CD4-positive, CD25-positive, alpha-beta regulatory T cell (primary cell): Measurements from ENCODE around the gene SELPLG. TPM values are rescaled to one million over a fixed set of nuclear protein-coding genes. Genes with fewer than 3 reads are reported as not detected.

ENCODE experiments used
- ATAC-seq, 2 donors: fragments of 150-1000 bp; cut with Tn5 transposase; one replicate each; pipeline ENCODE4 v1.10.0; 2021; ENCODE audit warnings: low read depth in 2 of 2, moderate number of reproducible peaks in 2 of 2, moderate library complexity in 1 of 2
- DNase-seq, 3 donors: peaks; one replicate each; pipeline versions ENCODE4 v3.0.0 to v3.0.0-alpha.2; 2012 to 2022; ENCODE audit warnings: mixed read lengths in 1 of 3
- H3K27ac ChIP-seq: one replicate; pipeline ENCODE4 v1.7.0; 2013; ENCODE audit warnings: mild to moderate bottlenecking, low read length; ENCODE audit not compliant: insufficient read depth, poor library complexity, severe bottlenecking
- H3K27me3 ChIP-seq: one replicate; pipeline ENCODE4 v1.7.0; 2013; ENCODE audit warnings: low read length; ENCODE audit not compliant: control insufficient read depth, insufficient read depth
- H3K36me3 ChIP-seq: one replicate; pipeline ENCODE4 v1.7.0; 2013; ENCODE audit warnings: mild to moderate bottlenecking, low read length, moderate library complexity; ENCODE audit not compliant: control insufficient read depth, insufficient read depth
- H3K4me1 ChIP-seq: 2 replicates; pipeline ENCODE4 v1.7.0; 2013; ENCODE audit warnings: mild to moderate bottlenecking, low read length; ENCODE audit not compliant: insufficient read depth, control insufficient read depth, poor library complexity, severe bottlenecking
- H3K4me3 ChIP-seq: one replicate; pipeline ENCODE4 v1.7.0; 2013; ENCODE audit warnings: low read depth, mild to moderate bottlenecking, low read length, moderate library complexity
- H3K9me3 ChIP-seq, 2 experiments: 1 replicate in 1 of 2; 2 replicates in 1 of 2; pipeline ENCODE4 v1.7.0; 2013; ENCODE audit warnings: low read length in 2 of 2, mild to moderate bottlenecking in 1 of 2, moderate library complexity in 1 of 2; ENCODE audit not compliant: control insufficient read depth in 2 of 2
- H3K27ac Mint-ChIP-seq, 3 donors: one replicate each; pipeline ENCODE4 v1.8.0; 2020 to 2022; ENCODE audit warnings: mild to moderate bottlenecking in 3 of 3, mixed read lengths in 3 of 3, moderate library complexity in 2 of 3
- H3K27me3 Mint-ChIP-seq: one replicate; pipeline ENCODE4 v1.8.0; 2022; ENCODE audit warnings: mild to moderate bottlenecking, mixed read lengths
- H3K36me3 Mint-ChIP-seq: one replicate; pipeline ENCODE4 v1.8.0; 2020; ENCODE audit warnings: mixed read lengths
- H3K4me1 Mint-ChIP-seq, 4 donors: one replicate each; pipeline ENCODE4 v1.8.0; 2020 to 2022; ENCODE audit warnings: mixed read lengths in 4 of 4, mild to moderate bottlenecking in 1 of 4
- H3K4me3 Mint-ChIP-seq, 4 donors: one replicate each; pipeline ENCODE4 v1.8.0; 2020 to 2022; ENCODE audit warnings: mild to moderate bottlenecking in 4 of 4, mixed read lengths in 4 of 4, moderate library complexity in 3 of 4
- H3K9me3 Mint-ChIP-seq, 7 donors: one replicate each; pipeline ENCODE4 v1.8.0; 2020 to 2022; ENCODE audit warnings: mixed read lengths in 7 of 7, mild to moderate bottlenecking in 3 of 7, moderate library complexity in 2 of 7
- polyA plus RNA-seq, 4 donors: library from polyadenylated mRNA; unstranded; fragments of 300-500 nt; fragmentation: Illumina TruSeq; gene quantifications; one replicate each; pipeline ENCODE4 v1.2.3, GENCODE V29; 2021
- total RNA-seq: library from RNA; stranded (reverse); gene quantifications from one replicate; pipeline ENCODE4 v1.2.3, GENCODE V29; 2022

Gene SELPLG, protein sequence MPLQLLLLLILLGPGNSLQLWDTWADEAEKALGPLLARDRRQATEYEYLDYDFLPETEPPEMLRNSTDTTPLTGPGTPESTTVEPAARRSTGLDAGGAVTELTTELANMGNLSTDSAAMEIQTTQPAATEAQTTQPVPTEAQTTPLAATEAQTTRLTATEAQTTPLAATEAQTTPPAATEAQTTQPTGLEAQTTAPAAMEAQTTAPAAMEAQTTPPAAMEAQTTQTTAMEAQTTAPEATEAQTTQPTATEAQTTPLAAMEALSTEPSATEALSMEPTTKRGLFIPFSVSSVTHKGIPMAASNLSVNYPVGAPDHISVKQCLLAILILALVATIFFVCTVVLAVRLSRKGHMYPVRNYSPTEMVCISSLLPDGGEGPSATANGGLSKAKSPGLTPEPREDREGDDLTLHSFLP
- total RNA-seq (218 TPM), polyA plus RNA-seq (100 to 1,000 TPM; 722 to 844 (median 818) TPM)

DNA sequence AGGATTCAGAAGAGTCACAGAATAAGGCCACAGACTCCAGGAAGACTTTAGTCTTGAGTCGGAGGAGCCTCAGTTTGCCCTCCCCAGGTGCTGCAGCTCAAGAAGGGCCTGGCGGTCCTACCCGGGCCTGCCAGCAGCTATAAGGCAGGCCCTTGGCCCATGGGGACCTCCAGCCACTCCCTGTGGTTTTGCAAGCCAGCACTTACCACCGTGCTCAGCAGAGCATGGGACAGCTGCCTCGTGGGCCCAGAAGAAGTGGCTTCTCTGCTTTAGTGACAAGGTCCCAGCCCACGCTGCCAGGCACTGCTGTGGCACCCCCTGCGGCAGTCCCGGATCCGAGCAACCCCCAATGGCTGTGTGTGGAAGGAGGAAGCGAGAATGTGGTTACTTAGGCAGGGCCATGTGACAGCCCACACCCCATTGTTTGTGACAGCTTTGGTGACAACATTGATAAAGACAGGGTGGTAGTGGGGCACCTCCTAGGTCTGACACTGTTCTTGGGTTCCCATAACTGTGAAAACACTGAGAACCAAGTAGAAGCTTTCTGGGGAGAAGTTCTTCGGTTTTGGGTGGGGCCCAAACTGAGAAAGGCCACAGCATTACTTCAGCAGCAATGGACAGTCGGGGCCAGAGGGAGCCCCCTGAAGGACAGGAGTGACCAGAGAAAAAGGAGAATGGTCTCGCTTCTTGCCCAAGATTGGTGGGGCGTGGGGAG lies at the start of gene SELPLG:
TSS of gene SELPLG (minus strand) at position 361 of the 715 bp plus-strand sequence. CDS start 9,587 bp downstream, outside the sequence.
- peak; percentile 77 to 98 (median 94) for DNase-seq
- H3K27me3 Mint-ChIP-seq, result peaks cover 8% of the 10 kb centered on the region
- peak within 1 kb of the TSS; percentile 99 to 100 (median 99) for H3K27ac Mint-ChIP-seq

DNA sequence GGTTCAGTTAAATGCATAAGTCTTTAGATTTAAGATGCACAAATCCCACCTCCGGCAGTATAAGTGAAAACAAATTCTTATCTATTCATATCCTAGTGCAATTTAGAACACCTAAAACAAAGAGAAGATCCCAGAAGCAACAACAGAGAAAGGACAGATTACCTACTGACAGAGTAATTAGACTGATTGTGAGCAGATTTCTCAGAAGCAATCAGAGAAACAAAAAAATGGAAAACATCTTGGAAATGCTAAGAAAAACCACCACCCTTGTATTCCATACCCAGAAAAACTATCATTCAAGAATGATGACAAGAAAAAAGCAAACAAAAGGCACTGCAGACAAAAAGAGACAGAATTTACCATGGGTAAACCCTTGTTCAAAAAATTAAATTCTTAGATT lies 47.6 kb upstream of the SELPLG start:
- ATAC-seq, result no peak
- H3K9me3 ChIP-seq, result no peaks in the 10 kb centered on the region
- H3K4me1 ChIP-seq, result peaks cover 9% of the 10 kb centered on the region
- Mint-ChIP-seq H3K4me1 (peaks cover 5 to 16% (median 11%) of the 10 kb centered on the region in 4 donors), H3K4me3 (no peak overlapping the region), H3K36me3 (peaks cover 6% of the 10 kb centered on the region), H3K9me3 (no peaks in the 10 kb centered on the region), H3K27me3 (no peaks in the 10 kb centered on the region), H3K27ac (no peak overlapping the region)
- no peaks in the 10 kb centered on the region for H3K36me3 ChIP-seq
- peak in 1 of 3 donors; percentile 28 for DNase-seq
- no peak overlapping the region for H3K4me3 ChIP-seq
- H3K27ac ChIP-seq, result no peak overlapping the region
- H3K27me3 ChIP-seq, result no peaks in the 10 kb centered on the region

More for the DNA sequence above, at the start of gene SELPLG:
- peak; percentile 82 to 84 for ATAC-seq
- peaks cover 0 to 2% (median 0%) of the 10 kb centered on the region in 7 donors for H3K9me3 Mint-ChIP-seq
- peak within 1 kb of the TSS; percentile 95 for H3K27ac ChIP-seq
- H3K4me3 ChIP-seq, result peak within 1 kb of the TSS; percentile 99
- H3K9me3 ChIP-seq, result no peaks in the 10 kb centered on the region
- peaks cover 11 to 72% (median 46%) of the 10 kb centered on the region in 4 donors for H3K4me1 Mint-ChIP-seq
- peak within 1 kb of the TSS; percentile 98 to 100 (median 99) for H3K4me3 Mint-ChIP-seq
- peaks cover 72% of the 10 kb centered on the region for H3K4me1 ChIP-seq
- no peaks in the 10 kb centered on the region for H3K27me3 ChIP-seq
- peaks cover 20% of the 10 kb centered on the region for H3K36me3 Mint-ChIP-seq
- peaks cover 10% of the 10 kb centered on the region for H3K36me3 ChIP-seq

DNA sequence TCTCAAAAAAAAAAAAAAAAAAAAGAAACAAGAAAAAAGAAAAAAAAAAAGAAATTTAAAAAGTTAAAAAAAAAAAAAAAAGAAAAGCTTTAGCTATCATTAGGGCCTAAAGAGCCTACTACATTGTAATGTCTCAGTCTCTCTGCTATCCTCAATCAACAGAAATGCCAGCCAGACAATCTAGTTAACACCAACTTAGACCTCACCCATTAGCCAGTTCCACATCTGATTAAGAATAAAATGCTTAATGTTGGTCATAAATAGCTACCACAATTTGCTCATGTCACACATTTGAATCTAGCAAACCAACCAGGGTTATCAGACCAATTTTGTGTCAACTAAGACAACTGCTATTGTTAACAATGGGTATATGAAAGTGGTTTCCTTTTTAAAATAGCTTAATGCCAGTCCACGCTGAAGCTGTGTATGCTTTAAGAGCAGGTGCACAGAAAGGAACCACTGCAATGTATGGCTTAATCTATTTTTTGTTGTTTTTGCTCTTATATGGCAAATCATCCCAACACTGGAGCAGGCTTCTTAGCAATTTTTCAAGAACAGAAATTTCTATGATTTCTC lies 45.5 kb upstream of the SELPLG start:
- DNase-seq (peak in 1 of 3 donors; percentile 10), ATAC-seq (no peak)
- Mint-ChIP-seq H3K27me3 (no peaks in the 10 kb centered on the region), H3K27ac (no peak overlapping the region), H3K9me3 (peaks cover 0 to 2% (median 0%) of the 10 kb centered on the region in 7 donors), H3K4me1 (peaks cover 0 to 6% (median 1%) of the 10 kb centered on the region in 4 donors), H3K36me3 (peaks cover 17% of the 10 kb centered on the region), H3K4me3 (no peak overlapping the region)
- H3K27me3 ChIP-seq, result no peaks in the 10 kb centered on the region
- H3K4me3 ChIP-seq, result no peak overlapping the region
- H3K27ac ChIP-seq, result no peak overlapping the region
- no peaks in the 10 kb centered on the region for H3K4me1 ChIP-seq
- H3K36me3 ChIP-seq, result no peaks in the 10 kb centered on the region
- H3K9me3 ChIP-seq, result no peaks in the 10 kb centered on the region

DNA sequence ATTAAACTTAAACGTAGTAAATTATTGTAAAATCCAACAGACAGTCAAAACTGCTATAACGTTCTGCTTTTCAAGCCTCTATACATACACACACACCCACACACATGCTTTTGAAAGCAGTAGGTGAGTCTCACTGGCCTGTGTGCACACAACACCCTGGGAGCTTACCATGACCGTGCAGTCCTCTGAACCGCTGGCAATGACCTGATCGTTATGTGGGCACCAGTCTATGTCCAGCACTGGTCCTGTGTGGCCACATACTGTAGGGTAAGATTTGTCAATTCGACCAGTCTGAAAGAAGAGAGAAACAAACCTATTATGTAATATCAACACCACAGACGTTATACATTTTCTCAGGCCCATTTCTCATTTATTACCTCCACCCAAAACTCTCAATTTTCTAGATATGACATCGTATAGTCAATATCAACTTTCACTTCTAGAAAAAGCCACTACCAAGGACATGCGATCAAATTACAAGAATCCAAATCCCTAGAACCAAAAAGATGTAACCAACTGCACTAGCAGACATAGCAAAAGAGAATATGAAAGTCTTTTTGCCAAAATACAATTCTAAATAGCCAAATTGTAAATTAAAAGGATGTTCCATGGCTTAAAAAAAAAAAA lies 44.5 kb upstream of the SELPLG start:
- no peak overlapping the region for H3K27ac Mint-ChIP-seq

DNA sequence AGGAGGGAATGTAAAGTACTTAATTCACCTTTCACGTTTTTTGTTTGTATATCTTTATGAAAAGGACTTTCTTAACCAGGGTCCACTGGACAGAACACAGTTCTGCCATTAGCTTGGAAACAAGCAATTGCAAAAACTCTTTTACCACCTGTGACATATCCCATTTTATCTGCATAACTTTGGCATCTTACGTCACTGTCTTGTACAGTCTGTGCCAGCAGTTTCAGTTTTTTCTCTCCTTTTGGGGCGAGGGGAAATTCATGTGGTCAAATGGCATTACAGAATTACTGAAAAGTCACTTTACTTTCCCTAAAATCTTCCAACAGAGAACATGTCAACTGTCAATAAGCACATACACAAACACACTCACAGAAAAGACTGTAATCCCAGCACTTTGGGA lies 43.7 kb upstream of the SELPLG start:
- H3K27me3 ChIP-seq, result no peaks in the 10 kb centered on the region
- no peak for DNase-seq
- H3K4me3 ChIP-seq, result no peak overlapping the region
- peaks cover 0 to 2% (median 0%) of the 10 kb centered on the region in 7 donors for H3K9me3 Mint-ChIP-seq
- H3K4me1 Mint-ChIP-seq, result peaks cover 0 to 6% (median 1%) of the 10 kb centered on the region in 4 donors
- no peaks in the 10 kb centered on the region for H3K9me3 ChIP-seq
- H3K4me3 Mint-ChIP-seq, result no peak overlapping the region
- no peak for ATAC-seq
- no peaks in the 10 kb centered on the region for H3K27me3 Mint-ChIP-seq
- no peaks in the 10 kb centered on the region for H3K4me1 ChIP-seq
- H3K36me3 ChIP-seq, result no peaks in the 10 kb centered on the region
- H3K27ac ChIP-seq, result no peak overlapping the region
- peaks cover 20% of the 10 kb centered on the region for H3K36me3 Mint-ChIP-seq
- no peak overlapping the region for H3K27ac Mint-ChIP-seq

More for the DNA sequence above, 44.5 kb upstream of the SELPLG start:
- DNase-seq (peak in 1 of 3 donors; percentile 60), ATAC-seq (no peak)
- Mint-ChIP-seq H3K27me3 (no peaks in the 10 kb centered on the region), H3K4me3 (no peak overlapping the region), H3K9me3 (peaks cover 0 to 2% (median 0%) of the 10 kb centered on the region in 7 donors), H3K4me1 (peaks cover 0 to 6% (median 1%) of the 10 kb centered on the region in 4 donors), H3K36me3 (peaks cover 20% of the 10 kb centered on the region)
- Histone ChIP-seq H3K4me3 (no peak overlapping the region), H3K9me3 (no peaks in the 10 kb centered on the region), H3K27me3 (no peaks in the 10 kb centered on the region), H3K27ac (no peak overlapping the region), H3K4me1 (no peaks in the 10 kb centered on the region), H3K36me3 (no peaks in the 10 kb centered on the region)

DNA sequence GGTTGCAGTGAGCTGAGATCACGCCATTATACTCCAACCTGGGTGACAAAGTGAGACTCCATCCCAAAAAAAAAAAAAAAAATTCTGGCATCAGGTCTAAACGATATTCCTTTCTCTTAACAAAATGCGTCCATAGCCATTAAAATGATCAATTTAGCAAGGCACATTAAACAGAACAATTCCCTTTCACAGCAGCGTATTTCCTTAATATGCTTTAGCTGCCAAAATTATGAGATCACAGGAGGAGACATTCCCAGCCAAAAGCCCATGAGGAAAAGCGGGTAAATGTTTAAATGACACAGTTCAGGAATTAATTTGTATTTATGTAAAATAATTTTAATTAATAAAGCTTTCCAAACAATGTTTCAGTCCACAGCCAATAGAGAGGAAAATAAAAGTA lies 43.0 kb upstream of the SELPLG start:
- DNase-seq, result no peak
- no peak overlapping the region for H3K4me3 ChIP-seq
- H3K36me3 Mint-ChIP-seq, result peaks cover 20% of the 10 kb centered on the region
- peaks cover 0 to 2% (median 0%) of the 10 kb centered on the region in 7 donors for H3K9me3 Mint-ChIP-seq
- no peak overlapping the region for H3K4me3 Mint-ChIP-seq
- H3K27ac ChIP-seq, result no peak overlapping the region
- no peaks in the 10 kb centered on the region for H3K27me3 ChIP-seq
- no peaks in the 10 kb centered on the region for H3K36me3 ChIP-seq
- H3K27me3 Mint-ChIP-seq, result no peaks in the 10 kb centered on the region
- H3K9me3 ChIP-seq, result no peaks in the 10 kb centered on the region
- H3K4me1 ChIP-seq, result no peaks in the 10 kb centered on the region
- ATAC-seq, result no peak
- peaks cover 0 to 6% (median 1%) of the 10 kb centered on the region in 4 donors for H3K4me1 Mint-ChIP-seq
- H3K27ac Mint-ChIP-seq, result no peak overlapping the region

DNA sequence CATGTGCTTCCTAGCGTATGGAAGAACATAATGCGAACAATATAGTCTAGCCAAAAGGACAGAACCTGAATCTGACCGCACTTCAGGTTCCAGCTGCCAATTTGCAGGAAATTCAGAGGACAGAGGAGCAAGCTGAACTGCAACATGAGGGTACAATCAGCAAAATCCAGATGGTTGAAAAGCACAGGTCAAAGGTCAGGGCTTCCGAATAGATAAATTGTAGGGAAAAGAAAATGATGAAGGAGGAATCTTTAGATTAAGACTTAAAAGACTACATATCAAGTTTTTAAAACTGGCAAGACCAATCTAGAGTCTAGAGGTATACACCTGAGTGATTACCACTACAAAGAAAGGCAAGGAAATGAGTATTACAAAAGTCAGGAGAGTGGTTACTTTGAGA lies 42.1 kb upstream of the SELPLG start:
- no peaks in the 10 kb centered on the region for H3K36me3 ChIP-seq
- no peak overlapping the region for H3K4me3 ChIP-seq
- DNase-seq (no peak), ATAC-seq (no peak)
- H3K27ac ChIP-seq, result no peak overlapping the region
- no peak overlapping the region for H3K4me3 Mint-ChIP-seq
- H3K36me3 Mint-ChIP-seq, result peaks cover 20% of the 10 kb centered on the region
- H3K9me3 ChIP-seq, result no peaks in the 10 kb centered on the region
- no peaks in the 10 kb centered on the region for H3K27me3 Mint-ChIP-seq
- no peaks in the 10 kb centered on the region for H3K27me3 ChIP-seq
- H3K4me1 Mint-ChIP-seq, result peaks cover 0 to 6% (median 1%) of the 10 kb centered on the region in 4 donors
- no peaks in the 10 kb centered on the region for H3K4me1 ChIP-seq
- H3K27ac Mint-ChIP-seq, result peak overlapping the region in 2 of 3 donors; percentile 4 to 62
- H3K9me3 Mint-ChIP-seq, result peaks cover 0 to 2% (median 0%) of the 10 kb centered on the region in 7 donors
